ENCODE data around the gene SLC39A11.
"Not testable (repeated sequence)": the region's sequence is repeated elsewhere in the genome, so short reads cannot be mapped to it uniquely, and the experiment has no call there.

The SLC39A11 gene

DNA sequence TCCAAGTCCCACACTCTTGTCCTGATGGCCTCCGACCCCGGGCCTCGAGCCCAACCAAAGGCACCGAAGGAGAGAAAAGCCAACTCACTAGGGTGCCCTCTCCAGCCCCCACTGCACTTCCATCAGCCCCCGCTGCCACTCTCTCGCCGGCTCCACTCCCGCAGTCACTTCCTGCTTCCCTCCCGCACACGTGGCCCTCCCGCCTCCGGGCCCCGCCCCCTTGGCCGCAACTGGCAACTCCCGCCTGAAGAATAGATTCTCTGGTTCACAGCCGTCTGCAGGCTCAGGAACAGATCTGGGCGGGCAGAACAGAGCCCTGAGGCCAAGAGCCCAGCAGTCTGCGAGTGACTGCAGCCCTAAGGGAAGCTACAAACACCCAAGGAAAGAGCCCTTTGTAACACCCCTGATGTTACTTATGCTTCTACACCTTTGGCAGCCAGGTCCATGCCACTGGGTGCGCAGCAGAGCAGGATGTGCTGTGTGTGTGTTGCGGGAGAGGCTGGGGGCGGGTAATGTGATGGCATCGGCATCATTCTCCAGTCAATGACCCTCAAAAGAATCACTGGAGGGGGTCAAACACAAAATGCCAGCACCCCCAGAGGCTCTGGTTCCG lies at the start of gene SLC39A11:
Gene SLC39A11 (minus strand): TSS at position 166 of the 613 bp plus-strand sequence. CDS start 3,924 bp downstream, outside the sequence.
- DNase-seq, result peak; percentile 91

- DNase-seq, result no peak
Observed at GRCh38 chr17:73141411-73141810, 48.9 kb upstream of the SLC39A11 start.

DNA sequence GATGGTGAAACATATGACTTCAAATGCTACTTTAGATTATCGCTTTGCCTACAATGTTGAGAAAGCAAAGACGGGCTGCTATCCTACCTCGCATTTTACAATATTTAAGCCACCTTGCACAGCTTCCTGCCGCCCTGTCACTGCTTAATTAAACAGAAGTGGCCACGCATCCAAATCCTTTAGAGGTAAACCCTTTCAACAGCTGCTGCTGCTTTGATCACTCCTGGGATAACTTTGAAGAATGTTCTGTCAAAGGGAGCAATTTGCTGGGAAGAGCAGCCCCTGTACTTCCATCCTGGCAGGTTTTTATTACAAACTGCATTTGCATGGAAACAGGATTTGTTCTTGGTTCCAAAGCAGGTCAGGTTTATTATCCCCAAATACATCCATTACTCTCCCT lies 48.1 kb upstream of the SLC39A11 start:
- no peak for DNase-seq

DNA sequence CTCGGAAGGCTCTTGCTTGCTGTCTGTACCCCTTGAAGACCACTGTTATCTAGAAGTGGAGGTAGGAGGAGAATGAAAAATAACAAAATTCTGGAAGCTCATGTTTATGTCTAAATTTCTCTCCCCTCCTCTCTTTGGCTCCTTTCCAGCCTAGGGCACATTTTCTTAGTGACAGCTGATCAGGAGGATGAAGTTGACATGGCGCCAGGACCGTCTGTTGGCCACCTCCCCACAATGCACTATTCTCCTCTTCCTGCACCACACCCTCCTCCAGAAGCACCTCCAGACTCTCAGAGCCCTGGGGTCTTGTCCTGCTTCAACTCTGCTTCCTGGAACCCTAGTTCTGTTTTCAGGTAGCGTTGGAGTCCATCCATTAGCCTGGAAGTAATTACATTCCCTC lies 46.8 kb upstream of the SLC39A11 start:
- no peak for DNase-seq

GRCh38 chr17:73138541-73139138 lies 46.2 kb upstream of the SLC39A11 start:
- no peak for DNase-seq

- no peak for DNase-seq
Observed at GRCh38 chr17:73137376-73137775, 44.9 kb upstream of the SLC39A11 start.

DNA sequence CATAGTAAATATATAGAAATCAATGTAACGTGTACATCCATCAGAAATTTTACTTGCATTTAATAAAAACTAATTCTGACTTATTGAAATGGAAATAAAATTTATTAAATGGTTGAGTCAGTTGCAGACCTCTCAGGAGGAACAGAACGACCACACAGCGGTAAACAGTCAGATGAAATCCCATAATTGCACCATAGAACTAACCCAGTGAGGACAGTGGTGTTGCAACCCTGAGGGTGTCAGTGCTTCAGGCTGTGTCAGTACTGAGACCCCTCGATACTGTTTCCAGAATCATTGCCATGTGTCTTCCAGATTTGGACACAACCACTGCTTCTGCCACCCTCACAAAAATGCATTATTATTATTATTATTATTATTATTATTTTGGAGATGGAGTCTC lies 43.3 kb upstream of the SLC39A11 start:
- no peak for DNase-seq

DNA sequence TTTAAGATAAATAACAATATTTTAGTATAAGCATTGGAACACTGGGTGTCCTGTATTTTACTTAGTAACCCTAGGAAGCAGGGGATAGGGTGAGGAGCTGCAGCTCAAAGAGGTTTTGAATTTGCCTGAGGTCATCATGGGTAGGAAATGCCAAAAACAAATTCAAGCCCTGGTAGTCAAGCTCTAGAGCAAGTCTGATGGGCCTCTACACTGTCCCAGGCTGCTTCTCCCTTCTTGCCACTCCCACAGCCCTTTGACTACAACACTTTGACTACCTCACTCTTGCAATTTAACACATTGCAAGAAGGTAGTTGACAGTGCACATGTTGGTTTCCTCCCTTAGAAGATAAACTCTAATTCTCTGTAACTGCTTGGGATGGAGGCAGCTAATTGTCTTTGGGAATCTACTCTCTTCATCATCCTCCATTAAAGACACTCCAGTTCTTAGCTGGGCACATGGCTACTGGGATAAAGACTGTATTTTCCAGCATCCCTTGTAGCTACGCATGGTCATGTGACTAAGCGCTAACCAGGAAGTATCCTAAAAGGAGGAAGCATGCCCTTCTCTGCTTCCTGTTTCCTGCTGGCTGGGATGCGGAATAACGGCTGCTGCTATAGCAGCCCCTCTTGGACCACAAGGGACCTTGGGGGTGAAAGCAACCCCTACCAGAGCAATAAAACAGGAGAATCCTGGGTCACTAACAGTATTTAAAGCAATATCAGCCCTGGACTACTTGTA lies 41.6 kb upstream of the SLC39A11 start:
- DNase-seq, result no peak

DNA sequence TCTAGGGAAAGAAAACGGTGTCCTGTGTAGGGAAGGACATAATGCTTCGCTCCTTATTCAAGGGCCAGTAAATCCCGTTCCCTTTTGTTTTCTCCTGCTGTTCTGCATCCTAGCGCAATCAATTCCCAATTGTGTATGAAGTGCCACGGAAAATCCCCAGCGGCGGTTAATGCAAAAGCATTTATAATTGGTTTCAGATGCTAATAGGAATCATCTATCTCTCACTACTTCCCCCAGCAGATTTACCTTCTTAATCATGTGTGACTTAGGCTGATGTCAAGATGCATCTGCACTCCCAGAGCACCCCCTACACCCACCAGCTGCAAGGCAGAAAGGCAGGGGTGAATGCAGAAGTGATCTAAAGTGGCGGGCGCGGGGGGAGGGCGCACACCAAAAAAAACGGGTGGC lies 39.6 kb upstream of the SLC39A11 start:
- no peak for DNase-seq

DNA sequence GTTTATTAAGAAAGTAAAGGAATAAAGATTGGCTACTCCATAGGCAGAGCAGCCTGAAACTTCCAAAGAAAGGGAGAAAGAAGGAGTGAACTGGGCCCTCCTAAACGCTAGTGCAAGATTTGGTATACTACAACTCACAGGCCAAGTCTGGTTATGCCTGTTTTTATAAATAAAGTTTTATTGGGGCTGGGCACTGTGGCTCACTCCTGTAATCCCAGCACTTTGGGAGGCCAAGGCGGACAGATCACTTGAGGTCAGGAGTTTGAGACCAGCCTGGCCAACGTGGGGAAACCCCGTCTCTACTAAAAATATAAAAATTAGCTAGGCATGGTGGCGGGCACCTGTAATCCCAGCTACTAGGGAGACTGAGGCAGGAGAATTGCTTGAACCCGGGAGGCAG lies 39.0 kb upstream of the SLC39A11 start:
- not testable (repeated sequence) for DNase-seq

- DNase-seq, result no peak
Observed at GRCh38 chr17:73130977-73131376, 38.5 kb upstream of the SLC39A11 start.

DNA sequence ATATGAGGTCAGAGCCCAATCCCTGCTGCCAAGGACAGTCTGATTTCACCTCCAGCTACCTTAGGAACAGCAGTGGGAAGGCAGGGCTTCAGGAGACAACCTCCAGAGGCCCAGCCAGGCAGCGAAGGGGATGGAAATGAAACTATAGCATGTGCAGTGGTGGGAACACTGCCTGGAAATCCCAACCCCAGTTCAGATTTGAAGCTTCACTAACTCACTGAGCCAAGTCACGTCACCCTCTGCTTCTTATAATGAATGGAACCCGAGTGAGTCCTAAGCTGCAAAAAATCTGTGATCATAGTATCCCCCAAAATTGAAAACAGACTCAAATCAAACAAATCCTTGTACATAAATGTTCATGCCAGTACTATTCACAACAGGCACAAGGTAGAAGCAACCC lies 36.0 kb upstream of the SLC39A11 start:
- DNase-seq, result no peak

DNA sequence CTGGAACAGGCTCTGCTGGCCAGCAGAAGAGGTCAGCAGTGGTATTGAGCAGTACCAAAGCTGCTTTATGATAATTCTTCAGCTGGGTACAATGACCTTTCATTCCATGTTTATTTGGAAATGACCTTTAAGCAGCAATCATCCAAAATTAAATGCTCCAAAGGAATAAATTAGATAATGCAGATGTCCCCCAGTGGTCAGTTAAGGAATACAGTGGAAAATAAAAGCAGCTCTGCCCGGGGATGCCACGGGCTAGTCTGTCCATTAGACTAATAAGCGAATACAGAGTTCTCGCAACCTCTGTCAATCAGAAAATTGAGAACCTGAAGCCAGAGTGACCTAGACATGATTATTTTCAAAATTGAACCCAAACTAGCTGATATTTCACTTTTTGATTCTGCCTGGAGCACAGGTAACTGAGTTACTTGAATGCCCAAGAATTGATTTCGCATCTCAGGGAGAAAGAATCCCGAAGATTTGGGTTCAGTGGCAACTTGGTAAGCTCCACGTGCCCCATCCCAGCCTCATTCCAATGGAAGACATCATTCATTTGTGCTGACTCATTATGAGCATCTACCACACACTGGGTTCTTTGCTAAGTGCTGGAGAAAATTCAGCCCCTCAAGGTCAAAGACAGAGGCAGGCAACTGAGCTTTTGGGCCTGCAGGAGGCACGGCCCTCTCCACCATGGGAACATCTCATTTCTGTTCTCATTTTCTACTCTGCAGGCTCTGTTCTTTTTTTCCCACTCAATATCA lies 34.4 kb upstream of the SLC39A11 start:
- no peak for DNase-seq

GRCh38 chr17:73123606-73124320 lies 31.3 kb upstream of the SLC39A11 start:
- DNase-seq, result no peak

GRCh38 chr17:73122953-73123605 lies 30.6 kb upstream of the SLC39A11 start:
- DNase-seq, result no peak

DNA sequence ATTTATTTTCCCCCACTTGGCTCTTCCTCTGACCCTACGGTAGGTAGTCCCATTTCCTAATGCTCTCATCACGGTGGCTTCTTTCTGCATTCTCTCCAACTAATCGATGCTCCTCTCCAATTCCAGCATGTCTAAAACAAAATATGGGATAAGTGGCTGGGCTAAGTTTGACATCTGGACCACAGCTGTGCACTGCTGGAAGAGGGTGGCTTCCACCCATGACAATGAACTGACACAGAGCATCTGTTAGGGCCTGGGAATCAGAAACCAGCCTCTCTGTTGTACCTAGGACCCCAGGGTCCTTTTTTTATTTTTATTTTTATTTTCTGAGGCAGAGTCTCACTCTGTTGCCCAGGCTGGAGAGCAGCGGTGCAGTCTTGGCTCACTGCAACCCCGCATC lies 29.0 kb upstream of the SLC39A11 start:
- DNase-seq, result no peak

GRCh38 chr17:73119631-73120030 lies 27.1 kb upstream of the SLC39A11 start:
- DNase-seq, result no peak

- no peak for DNase-seq
Observed at GRCh38 chr17:73118951-73119391, 26.5 kb upstream of the SLC39A11 start.

- no peak for DNase-seq
Observed at GRCh38 chr17:73118139-73118538, 25.7 kb upstream of the SLC39A11 start.

DNA sequence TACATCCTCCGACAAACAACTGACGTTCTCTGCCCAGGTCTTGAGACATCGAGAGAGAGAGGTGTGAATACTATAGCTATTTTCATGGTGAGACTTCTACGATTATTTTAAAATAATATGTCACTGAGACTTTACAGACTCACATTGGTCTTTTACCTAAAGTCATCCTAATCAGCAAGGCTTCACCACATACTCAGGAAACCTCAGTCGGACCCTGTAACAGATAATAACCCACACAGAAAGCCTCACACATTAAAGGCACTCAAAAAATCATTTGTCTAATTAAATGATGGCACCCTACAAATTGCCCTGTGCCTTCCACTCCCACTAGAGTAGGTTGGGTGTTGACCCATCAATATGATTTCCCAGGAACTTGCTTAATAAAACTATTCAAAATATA lies 19.8 kb upstream of the SLC39A11 start:
- no peak for DNase-seq

DNA sequence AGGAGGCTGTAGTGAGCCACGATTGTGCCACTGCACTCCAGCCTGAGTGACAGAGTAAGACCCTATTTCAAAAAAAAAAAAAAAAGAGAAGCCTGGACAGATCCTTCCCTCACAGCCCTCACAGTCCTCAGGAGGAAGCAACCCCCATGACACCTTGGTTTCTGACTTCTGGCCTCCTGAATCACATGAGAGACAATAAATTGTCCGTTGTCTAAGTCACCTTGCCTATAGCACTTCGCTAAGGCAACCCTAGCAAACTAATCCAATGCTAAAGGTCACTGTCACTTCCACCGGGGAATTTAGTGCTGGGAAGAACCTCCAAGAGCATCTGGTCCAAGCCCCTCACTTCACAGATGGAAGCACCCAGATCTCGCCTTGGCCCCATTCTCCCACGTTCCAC lies 18.9 kb upstream of the SLC39A11 start:
- DNase-seq, result no peak

GRCh38 chr17:73107191-73107590 lies 14.7 kb upstream of the SLC39A11 start:
- no peak for DNase-seq
